Inflammatory macrophage (primary cell): ENCODE results near the gene CFD.
"Not testable (repeated sequence)": the region's sequence is repeated elsewhere in the genome, so short reads cannot be mapped to it uniquely, and the experiment has no call there.

Experiments used
- DNase-seq, 2 donors: peaks; one replicate each; pipeline ENCODE4 v3.0.0-alpha.2; 2020 to 2022

Gene CFD

GRCh38 chr19:888581-889385 is 29.3 kb downstream of the CFD start:
- no peak for DNase-seq

GRCh38 chr19:889662-890295 is 30.3 kb downstream of the CFD start:
- no peak for DNase-seq

DNA sequence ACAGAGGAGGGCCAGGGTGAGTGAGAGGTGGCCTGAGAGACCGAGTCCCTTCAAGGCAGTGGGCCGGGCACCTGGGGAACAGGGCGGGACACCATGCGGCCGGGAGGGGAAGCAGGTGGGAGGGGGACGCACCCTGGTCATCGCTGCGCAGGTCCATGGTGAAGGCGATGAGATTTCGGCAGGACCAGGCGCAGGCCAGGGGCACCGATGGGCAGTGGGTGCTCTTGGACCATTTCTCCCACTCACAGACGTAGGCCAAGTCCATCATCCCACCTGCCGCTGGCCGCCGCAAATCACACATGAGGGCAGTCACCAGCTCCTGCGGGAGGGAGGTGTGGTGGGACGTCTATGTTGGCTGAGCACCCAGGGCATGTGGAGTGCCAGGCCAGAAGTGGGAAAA is 31.4 kb downstream of the CFD start:
- DNase-seq = no peak

- DNase-seq = not testable (repeated sequence)
These were observed 32.1 kb downstream of the CFD start for GRCh38 chr19:891421-892200.

GRCh38 chr19:892243-892893 is 32.9 kb downstream of the CFD start:
- no peak for DNase-seq

DNA sequence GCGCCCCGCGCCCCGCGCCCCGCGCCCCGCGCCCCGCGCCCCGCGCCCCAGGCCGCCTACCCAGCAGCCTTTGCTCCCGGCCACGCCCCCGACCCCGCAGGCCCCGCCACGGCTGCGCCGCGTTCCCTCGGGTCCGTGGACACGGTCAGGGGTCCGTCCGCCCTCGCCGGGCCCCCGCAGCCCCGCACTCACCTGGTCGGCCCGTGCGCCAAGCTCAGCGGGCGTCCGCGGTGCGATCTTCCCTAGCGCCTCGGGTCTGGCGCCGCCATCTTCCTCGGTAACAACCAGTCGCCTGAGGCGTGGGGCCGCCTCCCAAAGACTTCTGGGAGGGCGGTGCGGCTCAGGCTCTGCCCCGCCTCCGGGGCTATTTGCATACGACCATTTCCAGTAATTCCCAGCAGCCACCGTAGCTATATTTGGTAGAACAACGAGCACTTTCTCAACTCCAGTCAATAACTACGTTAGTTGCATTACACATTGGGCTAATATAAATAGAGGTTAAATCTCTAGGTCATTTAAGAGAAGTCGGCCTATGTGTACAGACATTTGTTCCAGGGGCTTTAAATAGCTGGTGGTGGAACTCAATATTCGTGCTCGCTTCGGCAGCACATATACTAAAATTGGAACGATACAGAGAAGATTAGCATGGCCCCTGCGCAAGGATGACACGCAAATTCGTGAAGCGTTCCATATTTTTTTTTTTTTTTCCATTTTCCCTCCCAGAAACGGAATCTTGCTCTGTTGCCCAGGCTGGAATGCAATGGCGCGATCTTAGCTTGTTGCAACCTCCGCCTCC is 33.6 kb downstream of the CFD start, which contains the start of the genes MED16 and RNU6-9:
Gene MED16 (minus strand): TSS at position 294 of the 796 bp plus-strand sequence. CDS start 2,056 bp downstream, outside the sequence.
Gene RNU6-9 (plus strand): TSS at position 591 of the 796 bp plus-strand sequence.
- DNase-seq = peak; percentile 94 to 96

DNA sequence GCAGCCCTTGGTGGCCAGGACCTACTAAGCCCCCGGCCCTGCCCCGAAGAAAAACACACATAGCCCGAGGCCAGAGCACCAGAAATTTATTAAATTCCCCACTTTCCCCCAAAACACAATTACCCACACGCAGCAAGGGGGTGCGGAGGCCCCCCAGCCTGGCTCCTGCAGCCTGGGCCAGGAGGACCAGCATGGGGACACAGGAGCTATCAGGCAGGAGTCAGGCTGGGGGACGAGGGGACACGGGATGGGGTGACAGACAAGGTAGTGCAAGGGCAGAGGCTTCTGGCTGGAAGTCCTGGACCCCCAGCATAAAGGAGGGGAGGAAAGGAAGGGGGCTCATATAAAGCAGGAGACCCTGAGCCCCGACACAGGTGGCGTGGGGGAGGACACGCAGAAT is 37.0 kb downstream of the CFD start:
- DNase-seq = no peak

DNA sequence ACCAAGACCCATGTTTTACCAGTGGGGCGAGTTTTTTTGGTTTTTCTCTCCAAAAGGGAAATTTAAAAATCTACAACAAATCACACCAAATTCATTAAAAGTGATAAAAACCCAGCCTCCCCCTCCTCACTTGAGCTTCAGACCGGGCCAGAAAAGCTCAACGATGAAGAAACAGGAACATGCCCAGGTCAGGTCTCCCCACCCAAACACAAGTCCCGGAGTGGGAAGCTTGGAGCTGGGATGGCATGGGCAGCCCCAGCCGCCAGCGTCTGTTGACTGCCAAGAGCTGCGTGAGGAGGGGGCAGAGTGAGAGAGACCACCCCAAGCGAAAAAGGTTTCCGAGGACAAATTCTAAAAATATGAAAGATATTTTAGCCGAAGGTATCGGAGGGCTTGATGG is 37.5 kb downstream of the CFD start:
- no peak for DNase-seq

DNA sequence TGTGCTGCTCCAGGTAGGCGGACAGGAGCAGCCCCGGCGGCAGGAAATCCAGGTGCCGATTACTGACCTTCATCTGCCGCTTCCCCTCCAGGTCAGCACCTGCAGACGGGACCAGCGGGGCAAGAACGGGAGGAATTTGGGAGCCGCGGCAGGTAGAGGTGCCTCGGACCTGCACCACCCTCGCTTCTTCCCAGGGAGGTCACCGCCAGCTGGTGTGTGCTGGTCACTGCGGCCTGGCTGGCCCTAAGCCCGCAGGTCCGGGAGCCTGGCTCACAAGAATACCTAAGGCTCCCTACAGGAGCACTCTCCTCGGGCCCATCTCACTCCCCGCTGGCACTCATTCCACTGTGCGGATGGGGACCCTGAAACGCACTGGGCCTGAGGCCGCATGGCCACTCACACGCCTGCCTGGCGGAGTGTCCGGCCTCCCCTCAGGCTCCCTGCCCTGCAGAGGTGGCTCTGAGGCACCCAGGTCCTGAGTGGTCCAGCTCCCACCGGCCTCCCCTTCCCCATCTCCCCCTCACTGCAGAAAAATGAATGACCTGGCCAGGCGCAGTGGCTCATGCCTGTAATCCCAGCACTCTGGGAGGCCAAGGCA is 38.1 kb downstream of the CFD start:
- DNase-seq = no peak

- no peak for DNase-seq
These were observed 39.2 kb downstream of the CFD start for GRCh38 chr19:898663-899062.

GRCh38 chr19:899336-900042 is 40.0 kb downstream of the CFD start:
- no peak for DNase-seq

GRCh38 chr19:900043-900301 is 40.5 kb downstream of the CFD start:
- DNase-seq = no peak

- no peak for DNase-seq
These were observed 41.0 kb downstream of the CFD start for GRCh38 chr19:900302-901111.

- DNase-seq = no peak
These were observed 42.0 kb downstream of the CFD start for GRCh38 chr19:901216-902092.

DNA sequence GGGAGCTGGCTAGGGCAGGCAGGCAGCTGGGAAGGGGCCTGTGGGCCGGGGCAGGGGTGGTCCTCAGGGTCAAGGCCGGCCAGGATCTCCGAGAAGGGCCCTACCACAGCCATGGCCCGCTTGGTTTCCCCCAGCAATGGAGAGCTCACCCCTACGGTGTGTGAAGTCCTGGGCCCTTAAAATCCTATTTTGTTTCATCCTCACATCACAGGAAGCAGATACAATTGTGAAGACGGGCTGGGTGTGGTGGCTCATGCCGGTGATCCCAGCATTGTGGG is 42.6 kb downstream of the CFD start:
- no peak for DNase-seq

- DNase-seq = no peak
These were observed 43.2 kb downstream of the CFD start for GRCh38 chr19:902446-903226.

DNA sequence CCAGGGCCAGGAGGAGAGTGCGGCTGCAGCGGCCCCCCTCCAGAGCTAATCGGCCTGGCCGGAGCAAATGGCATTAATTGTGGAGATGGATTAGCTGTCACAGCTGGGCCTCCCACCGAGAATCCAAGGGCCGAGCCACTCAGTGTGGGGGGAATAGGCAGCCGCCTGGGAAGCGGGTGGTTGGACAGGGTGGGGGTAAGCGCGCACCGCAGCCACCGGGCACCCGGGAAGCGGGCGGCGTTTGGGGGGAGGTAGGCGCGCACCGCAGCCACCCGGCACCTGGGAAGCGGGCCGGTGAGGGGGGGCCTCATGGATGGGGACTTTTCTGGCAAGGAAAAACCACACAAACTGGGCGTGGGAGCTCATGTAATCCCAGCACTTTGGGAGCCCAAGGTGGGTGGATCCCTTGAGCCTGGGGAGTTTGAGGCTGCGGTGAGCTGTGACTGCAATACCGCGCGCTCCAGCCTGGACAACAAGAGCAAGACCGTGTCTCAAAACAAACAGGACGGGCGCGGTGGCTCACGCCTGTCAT is 43.9 kb downstream of the CFD start:
- no peak for DNase-seq

DNA sequence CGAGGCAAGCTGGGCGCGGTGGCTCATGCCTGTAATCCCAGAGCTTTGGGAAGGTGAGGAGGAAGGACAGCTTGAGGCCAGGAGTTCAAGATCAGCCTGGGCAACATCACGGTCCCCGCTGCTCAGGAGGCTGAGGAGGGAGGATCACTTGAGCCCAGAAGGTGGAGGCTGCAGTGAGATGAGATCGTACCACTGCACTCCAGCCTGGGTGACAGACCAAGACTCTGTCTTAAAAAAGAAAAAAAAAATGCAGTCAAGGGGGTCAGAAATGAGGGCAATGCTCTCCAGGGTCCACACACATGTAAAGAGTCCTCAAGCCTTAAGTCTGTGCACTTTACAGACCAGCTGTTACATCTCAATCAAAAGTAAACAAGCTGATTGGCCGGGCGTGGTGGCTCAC is 45.1 kb downstream of the CFD start:
- DNase-seq = no peak
